DMS53 (cell line): ENCODE results near the gene MAPKAP1.

Source experiments
- DNase-seq: peaks from one replicate; lab custom pipeline; 2025; lab: John Stamatoyannopoulos, UW

MAPKAP1 gene

DNA sequence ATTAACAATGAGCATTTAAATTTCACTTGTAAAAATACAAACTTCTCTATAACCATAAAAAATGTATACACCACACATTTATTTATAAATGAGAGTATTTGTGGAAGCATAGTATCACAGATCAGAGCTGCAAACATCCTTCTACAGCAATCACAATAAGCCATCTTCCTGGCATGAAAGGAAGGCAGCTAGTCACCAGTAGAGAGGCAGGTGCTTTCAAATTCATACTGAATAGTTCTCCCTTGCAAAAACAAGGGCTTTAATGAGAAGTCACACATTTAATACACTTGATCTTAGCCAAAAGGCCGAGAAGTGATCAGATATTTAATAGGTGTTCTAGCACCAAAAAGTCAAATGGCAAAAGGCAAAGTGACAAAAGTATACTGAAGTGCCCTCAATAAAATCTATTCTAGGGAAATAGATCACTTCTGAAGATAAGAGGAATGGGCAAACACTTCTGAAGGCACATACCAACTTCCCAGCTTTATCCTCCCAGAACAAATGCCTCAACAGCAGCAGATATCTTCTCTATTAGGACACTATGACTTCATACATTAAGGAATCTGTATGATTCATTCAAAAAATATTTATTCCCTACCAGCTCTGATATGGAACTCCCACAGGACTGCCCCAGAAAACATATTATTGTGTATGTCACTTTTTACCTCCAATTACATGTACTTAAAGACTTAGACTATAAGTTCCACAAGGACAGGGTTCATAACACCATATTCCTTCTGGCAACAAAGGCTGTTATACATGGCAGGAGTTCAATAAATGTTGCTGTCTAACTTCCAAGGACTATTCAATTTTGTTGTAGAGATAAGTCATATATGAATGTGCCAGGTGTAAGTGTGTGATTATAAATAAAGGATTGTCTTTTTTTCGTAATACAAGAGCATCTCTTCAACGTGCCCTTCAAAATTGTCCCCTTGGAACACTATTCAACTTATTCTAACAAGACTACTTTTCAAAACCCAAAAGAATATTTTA, 31.7 kb downstream of the MAPKAP1 start:
- peak; percentile 58 for DNase-seq

DNA sequence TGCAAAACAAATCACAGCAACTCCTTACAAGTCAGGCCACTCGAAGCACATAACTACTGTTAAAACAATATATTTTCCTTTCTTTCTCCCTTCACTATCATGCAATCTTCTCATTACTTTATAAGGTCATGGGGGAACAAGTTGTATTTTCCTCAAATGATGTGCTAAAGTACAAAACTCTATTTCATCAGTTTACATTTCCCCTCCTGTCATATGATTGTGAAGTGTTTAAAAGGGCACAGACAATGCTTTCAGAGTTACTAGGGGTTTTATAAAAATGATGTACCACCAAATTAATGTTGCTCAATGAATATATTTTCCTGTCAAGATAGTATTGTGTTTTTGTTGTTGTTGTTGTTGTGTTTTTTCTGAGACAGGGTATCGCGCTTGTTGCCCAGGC, 34.1 kb downstream of the MAPKAP1 start:
- no peak for DNase-seq

GRCh38 chr9:125663127-125663526, 43.9 kb downstream of the MAPKAP1 start:
- peak; percentile 72 for DNase-seq

DNA sequence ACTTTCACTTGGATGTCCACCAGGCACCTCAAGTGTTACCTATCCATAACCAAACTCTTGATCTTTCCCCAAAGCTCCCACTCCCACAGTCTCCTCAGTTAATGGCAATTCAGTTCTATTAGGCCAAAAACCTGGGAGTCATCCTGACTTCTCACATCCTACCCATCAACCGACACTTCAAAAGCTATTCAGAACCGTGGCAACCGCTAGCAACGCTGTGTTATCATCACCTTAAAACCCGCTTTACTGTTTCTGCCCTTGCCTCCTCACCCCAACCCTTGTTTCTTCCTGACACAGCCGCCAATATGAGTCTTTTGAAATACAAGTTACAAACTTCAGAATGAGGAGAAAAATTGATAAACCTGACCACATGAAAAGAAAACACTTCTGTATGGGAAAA, 46.5 kb downstream of the MAPKAP1 start:
- DNase-seq, result no peak

GRCh38 chr9:125659954-125660353, 47.1 kb downstream of the MAPKAP1 start:
- no peak for DNase-seq

DNA sequence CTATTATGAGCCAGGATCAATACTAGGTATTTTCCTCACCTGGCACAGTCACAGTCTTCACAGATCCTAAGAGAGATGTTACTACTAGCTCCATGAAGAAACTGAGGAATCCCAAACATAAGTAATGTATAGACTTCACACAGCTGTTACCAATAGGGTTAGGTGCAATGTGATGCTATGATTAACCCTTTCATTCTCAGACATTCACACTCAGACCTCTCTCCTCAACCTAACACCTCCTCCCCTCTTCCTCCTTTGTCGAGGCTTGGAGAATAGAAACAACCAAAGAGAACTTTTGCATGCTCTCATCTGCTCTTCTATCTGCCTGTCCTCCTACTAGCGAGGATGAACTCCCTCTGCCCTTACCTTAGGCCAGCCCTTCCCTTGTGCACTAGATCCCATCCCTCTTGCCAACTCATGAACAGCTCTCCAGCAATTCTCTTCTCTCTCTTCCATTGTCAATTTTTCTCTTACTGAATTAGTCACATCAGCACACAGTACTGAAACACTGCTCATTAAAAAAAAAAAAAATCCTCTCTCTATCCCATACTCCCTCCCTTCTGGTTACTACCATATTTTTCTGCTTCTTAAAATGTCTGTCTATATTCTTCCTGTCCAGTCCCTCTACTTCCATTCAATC, 47.7 kb downstream of the MAPKAP1 start:
- DNase-seq, result no peak

DNA sequence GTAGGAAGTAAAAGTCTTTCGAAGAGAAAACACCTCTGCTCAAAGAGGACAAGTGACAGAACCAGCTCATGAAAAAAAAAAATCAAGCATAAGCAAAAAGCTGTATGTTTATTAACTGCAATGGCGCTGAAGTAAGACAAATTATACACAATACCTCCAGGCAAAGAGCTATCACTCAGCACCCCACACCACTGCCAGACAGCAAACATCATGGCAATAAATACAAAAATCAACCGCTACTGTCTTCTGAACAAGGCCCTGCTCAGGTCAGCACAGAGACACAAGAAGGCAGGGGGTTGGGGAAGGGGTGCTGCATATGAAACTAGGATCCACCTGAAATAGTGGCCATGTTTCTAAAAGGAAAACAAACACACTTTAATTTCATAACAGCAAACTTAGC, 50.4 kb downstream of the MAPKAP1 start:
- DNase-seq, result no peak

GRCh38 chr9:125655691-125656410, 51.2 kb downstream of the MAPKAP1 start:
- peak; percentile 5 for DNase-seq

DNA sequence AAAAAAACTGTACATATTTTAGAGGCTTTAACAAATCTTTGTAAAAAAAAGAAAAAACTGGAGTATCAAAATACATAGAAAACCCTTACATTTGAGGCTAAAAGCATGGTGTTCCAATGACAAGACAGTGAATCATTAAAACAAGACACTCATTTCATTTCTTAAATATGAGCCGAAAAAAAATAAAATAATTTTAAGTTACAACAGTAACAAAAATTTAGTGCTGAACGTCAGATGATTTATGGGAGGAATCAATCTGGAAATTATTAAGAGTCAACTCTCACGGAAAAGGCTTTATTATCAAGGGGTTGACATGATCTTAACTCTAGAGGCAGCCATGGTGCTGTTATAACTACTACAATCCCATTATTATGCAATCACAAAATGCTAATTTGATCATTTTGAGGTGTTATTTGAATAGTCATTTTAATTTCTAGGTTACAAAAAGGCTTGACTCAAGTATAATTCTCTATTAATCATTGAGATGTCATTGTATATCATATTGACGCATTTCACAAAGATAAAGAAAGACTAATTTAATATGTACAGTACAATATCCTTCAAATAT, 51.9 kb downstream of the MAPKAP1 start:
- DNase-seq, result no peak

- no peak for DNase-seq
Observed at GRCh38 chr9:125654121-125654520, 52.9 kb downstream of the MAPKAP1 start.

DNA sequence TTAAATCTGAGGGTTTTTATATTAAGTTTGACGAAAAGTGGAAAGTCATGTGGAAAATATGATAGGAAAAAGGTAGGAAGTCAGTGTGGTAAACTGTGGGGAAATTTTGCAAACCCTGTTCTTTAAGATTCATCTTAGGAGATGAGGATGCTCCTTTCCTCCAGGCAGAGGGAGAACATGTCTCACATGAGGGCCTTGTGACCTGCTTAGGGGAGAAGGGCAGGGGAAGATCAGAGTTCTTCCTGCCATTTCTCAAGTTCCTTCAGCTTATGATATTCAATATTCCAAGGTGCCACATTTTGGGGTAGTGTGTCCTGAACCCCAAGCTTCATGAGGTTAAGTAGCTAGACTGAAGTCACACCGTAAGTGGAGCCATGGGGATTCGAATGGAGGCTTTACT, 53.7 kb downstream of the MAPKAP1 start:
- DNase-seq, result no peak

DNA sequence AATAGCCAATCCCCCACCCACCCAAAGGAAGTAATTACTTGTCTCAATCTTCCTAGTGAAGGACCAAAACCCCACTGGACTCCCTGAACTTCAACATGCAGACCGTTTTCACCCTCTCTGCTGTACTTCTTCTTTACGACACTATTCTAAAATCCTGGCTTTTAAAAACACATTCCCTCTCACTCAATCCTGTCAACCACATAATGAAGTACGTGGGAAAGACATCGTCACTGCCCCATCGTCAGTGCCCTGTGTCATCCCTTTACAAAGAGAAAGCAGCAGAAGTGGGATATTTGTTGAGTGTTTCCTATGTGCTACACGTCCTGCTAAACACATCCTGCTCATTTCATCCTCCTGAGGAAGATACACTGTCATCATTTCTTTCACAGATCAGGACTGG, 54.2 kb downstream of the MAPKAP1 start:
- DNase-seq, result no peak

GRCh38 chr9:125652233-125652594, 54.8 kb downstream of the MAPKAP1 start:
- DNase-seq, result no peak

GRCh38 chr9:125651576-125652232, 55.3 kb downstream of the MAPKAP1 start:
- DNase-seq, result no peak

- DNase-seq, result no peak
Observed at GRCh38 chr9:125650271-125650737, 56.7 kb downstream of the MAPKAP1 start.

GRCh38 chr9:125649826-125650225, 57.2 kb downstream of the MAPKAP1 start:
- DNase-seq, result no peak

GRCh38 chr9:125649315-125649714, 57.7 kb downstream of the MAPKAP1 start:
- DNase-seq, result no peak

DNA sequence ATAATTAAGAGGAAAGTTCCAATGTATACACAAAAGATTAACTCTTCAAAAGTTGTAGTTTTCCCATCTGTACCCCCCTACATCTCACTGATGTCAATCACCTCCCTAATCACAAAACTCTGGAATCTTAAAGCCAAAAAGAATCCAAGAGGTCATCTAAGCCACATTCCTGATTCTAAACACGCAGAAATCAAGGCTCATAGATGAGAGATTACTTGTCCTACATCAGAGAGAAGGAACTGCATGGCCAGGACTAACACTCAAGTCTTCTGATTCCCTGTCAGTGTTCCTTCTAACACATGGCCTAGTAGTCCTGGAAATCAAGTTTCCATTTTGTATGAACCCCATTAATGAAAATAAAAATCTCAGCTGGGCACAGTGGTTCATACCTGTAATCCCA, 58.7 kb downstream of the MAPKAP1 start:
- DNase-seq, result no peak

- DNase-seq, result no peak
Observed at GRCh38 chr9:125646621-125647100, 60.3 kb downstream of the MAPKAP1 start.

- DNase-seq, result no peak
Observed at GRCh38 chr9:125646217-125646616, 60.8 kb downstream of the MAPKAP1 start.

DNA sequence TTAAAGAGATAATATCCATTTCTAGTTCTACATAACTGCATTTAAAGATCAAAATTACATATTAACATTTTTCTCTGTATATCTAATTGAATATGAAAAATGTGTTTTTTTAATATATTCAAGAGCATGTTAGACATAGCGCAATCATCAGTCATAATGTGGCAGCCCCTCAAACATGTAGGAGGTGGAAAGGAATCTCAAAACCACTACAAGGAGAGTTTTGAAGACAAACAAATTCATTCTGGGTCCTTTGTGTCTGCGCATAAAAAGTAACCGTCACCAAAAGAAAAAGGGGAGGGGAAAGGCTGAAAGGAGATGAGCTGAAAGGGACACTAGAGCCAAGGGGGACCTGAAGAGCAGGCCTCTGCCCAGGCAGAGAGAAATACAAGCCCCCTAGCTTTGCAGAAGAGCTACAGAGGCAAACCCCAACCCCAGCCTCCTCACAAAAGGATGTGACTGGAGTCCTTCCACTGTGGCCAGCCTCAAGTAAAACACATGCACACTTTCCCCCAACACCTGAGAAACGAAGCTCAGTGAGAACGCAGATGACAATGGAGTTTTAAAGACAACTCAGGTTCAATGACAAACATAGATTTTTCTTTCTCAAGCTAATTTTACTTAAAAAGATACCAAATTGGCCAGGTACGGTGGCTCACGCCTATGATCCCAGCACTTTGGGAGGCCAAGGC, 62.0 kb downstream of the MAPKAP1 start:
- DNase-seq, result no peak
